GM21447 (cell line): ENCODE results near the gene PHF5A.

Source experiments
- ATAC-seq: cut with Tn5 transposase; IDR thresholded peaks from one replicate; pipeline ENCODE4 v1.9.1; 2021; ENCODE audit not compliant: unreplicated experiment

Gene PHF5A

GRCh38 chr22:41417622-41418390 is 50.7 kb downstream of the PHF5A start:
- ATAC-seq = no peak

DNA sequence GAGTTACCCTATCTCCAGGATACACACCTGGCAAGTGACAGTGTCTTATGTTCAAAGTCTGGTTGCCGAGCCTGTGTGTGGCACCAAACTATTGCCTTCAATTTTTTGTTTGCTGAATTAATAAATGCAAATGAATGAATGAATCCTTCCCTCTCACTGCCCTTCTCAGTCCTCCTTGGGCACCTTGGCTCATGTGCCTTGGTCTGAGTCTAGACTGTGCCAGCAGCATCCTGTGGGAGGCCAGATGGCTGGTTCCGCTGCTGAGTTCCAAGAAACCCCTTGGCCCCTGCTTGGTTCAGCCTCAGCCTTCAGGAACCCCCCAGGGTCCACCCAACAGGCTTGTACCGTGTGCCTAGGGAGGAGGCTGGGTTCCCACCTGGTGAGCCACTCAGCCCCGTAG is 52.9 kb downstream of the PHF5A start:
- no peak for ATAC-seq

- ATAC-seq = no peak
These were observed 57.3 kb downstream of the PHF5A start for GRCh38 chr22:41411021-41411851.

DNA sequence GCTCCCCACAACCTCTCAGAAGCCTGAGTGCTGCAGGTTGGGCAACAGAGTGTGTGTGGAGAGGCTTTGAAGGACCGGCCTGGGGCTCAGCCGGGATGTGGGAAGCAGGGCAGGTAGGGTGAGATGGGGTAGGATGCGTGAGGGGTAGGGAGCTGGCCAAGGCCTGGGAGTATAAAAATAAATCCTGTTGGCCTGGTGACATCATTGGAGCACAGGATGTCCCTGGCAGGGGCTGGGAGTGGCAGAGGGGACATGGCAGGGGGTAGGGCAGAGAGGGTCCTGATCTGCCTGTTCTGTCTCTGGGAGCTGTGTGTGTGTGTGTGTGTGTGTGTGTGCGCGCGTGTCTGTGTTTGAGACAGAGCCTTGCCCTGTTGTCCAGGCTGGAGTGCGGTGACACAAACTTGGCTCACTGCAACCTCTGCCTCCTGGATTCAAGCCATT is 58.2 kb downstream of the PHF5A start:
- ATAC-seq = no peak
